ENCODE data around the gene RCOR3.

DNA sequence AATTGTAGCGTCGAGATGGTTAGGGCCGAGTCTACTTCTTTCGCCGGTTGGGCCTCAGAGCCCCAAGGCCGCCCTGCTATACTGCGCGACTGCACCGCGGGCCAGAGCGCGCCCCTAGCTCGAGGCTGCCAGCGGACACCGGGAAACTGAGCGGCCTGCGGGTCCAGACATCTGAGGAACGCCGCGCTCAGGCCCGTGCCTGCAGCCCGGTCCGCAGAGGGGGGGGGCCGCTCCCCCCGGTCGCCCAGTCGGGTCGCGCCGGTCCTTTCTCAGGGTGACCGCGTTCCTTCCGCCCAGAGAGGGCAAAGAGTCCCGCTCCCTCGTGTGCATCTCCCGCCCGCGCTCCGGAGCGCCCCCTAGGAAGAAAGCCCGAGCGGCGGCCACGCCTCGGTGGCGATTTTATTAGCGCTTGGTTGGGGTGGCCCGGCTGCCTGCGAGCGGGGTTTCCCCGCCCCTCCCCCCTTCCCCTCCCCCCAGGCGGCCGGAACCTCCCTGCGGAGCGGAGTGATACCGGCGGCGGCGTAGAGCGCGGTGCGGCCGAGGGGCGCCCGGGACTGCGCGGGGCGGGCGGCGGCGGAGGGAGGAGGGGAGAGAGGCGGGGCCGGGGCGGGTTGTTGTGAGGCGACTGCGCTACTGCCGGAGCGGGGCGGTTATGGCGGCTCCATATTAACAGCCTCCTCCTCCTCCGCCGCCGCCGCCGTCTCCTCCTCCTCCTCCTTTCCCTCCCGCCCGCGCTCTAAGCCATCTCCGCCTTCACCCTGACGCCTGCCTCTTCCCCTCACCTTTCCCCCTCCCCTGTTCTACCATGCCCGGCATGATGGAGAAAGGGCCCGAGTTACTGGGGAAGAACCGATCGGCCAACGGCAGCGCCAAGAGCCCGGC, at the start of gene RCOR3:
- TF ChIP-seq EGR1 (IDR thresholded peaks at IDR 0.05; ENCODE audit: borderline replicate concordance, low read depth, low read length), result no peak
- TF ChIP-seq CEBPB (IDR thresholded peaks at IDR 0.05; ENCODE audit: low read depth, low read length), result no peak
- TF ChIP-seq KDM5A (IDR thresholded peaks at IDR 0.05; ENCODE audit: low read length), result no peak
- peak; percentile 28; the same call in 1 of the 2 replicates for TF ChIP-seq CREB1 (IDR thresholded peaks at IDR 0.05)
- TF ChIP-seq POLR2AphosphoS5 (IDR thresholded peaks at IDR 0.05; ENCODE audit: low read depth, low read length), result peak; percentile 61
- TF ChIP-seq PHF8 (conservative IDR thresholded peaks at IDR 0.05; ENCODE audit: low read depth, low read length), result peak; percentile 82
- TF ChIP-seq GABPA (IDR thresholded peaks at IDR 0.05; ENCODE audit: borderline replicate concordance, insufficient read depth, low read length), result no peak
- TF ChIP-seq NANOG (IDR thresholded peaks at IDR 0.05; ENCODE audit: insufficient read depth, low read depth, low read length, poor library complexity, severe bottlenecking), result no peak
- TF ChIP-seq MAFK (IDR thresholded peaks at IDR 0.05; ENCODE audit: low read depth, low read length), result no peak
- peak; percentile 76 for TF ChIP-seq TAF1 (IDR thresholded peaks at IDR 0.05; ENCODE audit: low read depth, low read length)
- no peak for TF ChIP-seq RXRA (IDR thresholded peaks at IDR 0.05; ENCODE audit: insufficient read depth, low read depth, low read length)
